NB4 (cell line): ENCODE results near the gene ATXN7L1.
"Not testable (repeated sequence)": the region's sequence is repeated elsewhere in the genome, so short reads cannot be mapped to it uniquely, and the experiment has no call there.

ENCODE experiments used
- DNase-seq: peaks from one replicate; pipeline ENCODE4 v3.0.0; 2010; ENCODE audit warnings: low read depth
- H3K4me3 ChIP-seq: one replicate; pipeline ENCODE4 v1.5.1; 2011; ENCODE audit warnings: mild to moderate bottlenecking, low read depth, low read length, moderate library complexity
- CTCF ChIP-seq: IDR thresholded peaks from one replicate; pipeline ENCODE4 v1.5.1; 2012; ENCODE audit warnings: low read depth, low read length
- MAX ChIP-seq: IDR thresholded peaks from 2 replicates; pipeline ENCODE4 v1.6.1; 2011; ENCODE audit warnings: low read depth, low read length
- MYC ChIP-seq: IDR thresholded peaks from 2 replicates; pipeline ENCODE4 v1.6.1; 2011; ENCODE audit warnings: low read depth, low read length
- POLR2A ChIP-seq: IDR thresholded peaks from 2 replicates; pipeline ENCODE4 v1.6.1; 2011; ENCODE audit warnings: mild to moderate bottlenecking; ENCODE audit not compliant: insufficient read length; ENCODE audit errors: extremely low read depth

Gene ATXN7L1

GRCh38 chr7:105791926-105792325 lies 84.5 kb downstream of the ATXN7L1 start:
- no peak for TF ChIP-seq MAX
- TF ChIP-seq MYC: no peak
- TF ChIP-seq POLR2A: no peak
- no peak for TF ChIP-seq CTCF
- H3K4me3 ChIP-seq: no peak overlapping the region
- no peak for DNase-seq

GRCh38 chr7:105790996-105791395 lies 85.4 kb downstream of the ATXN7L1 start:
- TF ChIP-seq MYC: no peak
- TF ChIP-seq POLR2A: no peak
- TF ChIP-seq MAX: no peak
- TF ChIP-seq CTCF: no peak
- no peak for DNase-seq

GRCh38 chr7:105790452-105790851 lies 85.9 kb downstream of the ATXN7L1 start:
- H3K4me3 ChIP-seq, DNase-seq: not testable (repeated sequence)

More at GRCh38 chr7:105790996-105791395, 85.4 kb downstream of the ATXN7L1 start:
- H3K4me3 ChIP-seq: no peak overlapping the region

GRCh38 chr7:105788816-105789349 lies 87.5 kb downstream of the ATXN7L1 start:
- no peak for DNase-seq
- TF ChIP-seq POLR2A (no peak), CTCF (no peak), MAX (no peak), MYC (no peak)
- no peak overlapping the region for H3K4me3 ChIP-seq

- no peak for TF ChIP-seq CTCF
- TF ChIP-seq MYC: no peak
- TF ChIP-seq MAX: no peak
- TF ChIP-seq POLR2A: no peak
- no peak for DNase-seq
- no peak overlapping the region for H3K4me3 ChIP-seq
Measured at GRCh38 chr7:105788356-105788755, 88.0 kb downstream of the ATXN7L1 start.

- TF ChIP-seq POLR2A: no peak
- no peak for TF ChIP-seq MYC
- no peak for TF ChIP-seq MAX
- TF ChIP-seq CTCF: no peak
- H3K4me3 ChIP-seq: no peak overlapping the region
- DNase-seq: no peak
Measured at GRCh38 chr7:105787793-105788192, 88.6 kb downstream of the ATXN7L1 start.
